ENCODE data around the gene PARVA.

PARVA gene

GRCh38 chr11:12448131-12448939 is 71.0 kb downstream of the PARVA start:
- no peak for TF ChIP-seq CTCF (IDR thresholded peaks at IDR 0.05; ENCODE audit: low read depth, low read length, missing control alignments)
- no peak for DNase-seq (ENCODE audit: low read depth)

GRCh38 chr11:12449961-12450715 is 72.8 kb downstream of the PARVA start:
- DNase-seq (ENCODE audit: low read depth): no peak
- TF ChIP-seq CTCF (IDR thresholded peaks at IDR 0.05; ENCODE audit: low read depth, low read length, missing control alignments): no peak
- H3K4me3 ChIP-seq (ENCODE audit: low read depth, low read length): no peak overlapping the region

More at GRCh38 chr11:12448131-12448939, 71.0 kb downstream of the PARVA start:
- no peak overlapping the region for H3K4me3 ChIP-seq (ENCODE audit: low read depth, low read length)

GRCh38 chr11:12451179-12451814 is 73.9 kb downstream of the PARVA start:
- TF ChIP-seq CTCF (IDR thresholded peaks at IDR 0.05; ENCODE audit: low read depth, low read length, missing control alignments): no peak
- DNase-seq (ENCODE audit: low read depth): no peak
- H3K4me3 ChIP-seq (ENCODE audit: low read depth, low read length): no peak overlapping the region

GRCh38 chr11:12453243-12453642 is 75.9 kb downstream of the PARVA start:
- DNase-seq (ENCODE audit: low read depth): no peak
- H3K4me3 ChIP-seq (ENCODE audit: low read depth, low read length): no peak overlapping the region
- TF ChIP-seq CTCF (IDR thresholded peaks at IDR 0.05; ENCODE audit: low read depth, low read length, missing control alignments): no peak

GRCh38 chr11:12454782-12455181 is 77.4 kb downstream of the PARVA start:
- no peak for TF ChIP-seq CTCF (IDR thresholded peaks at IDR 0.05; ENCODE audit: low read depth, low read length, missing control alignments)

GRCh38 chr11:12455938-12456337 is 78.6 kb downstream of the PARVA start:
- no peak overlapping the region for H3K4me3 ChIP-seq (ENCODE audit: low read depth, low read length)
- TF ChIP-seq CTCF (IDR thresholded peaks at IDR 0.05; ENCODE audit: low read depth, low read length, missing control alignments): no peak

More at GRCh38 chr11:12454782-12455181, 77.4 kb downstream of the PARVA start:
- DNase-seq (ENCODE audit: low read depth): no peak
- H3K4me3 ChIP-seq (ENCODE audit: low read depth, low read length): no peak overlapping the region

More at GRCh38 chr11:12455938-12456337, 78.6 kb downstream of the PARVA start:
- DNase-seq (ENCODE audit: low read depth): no peak
